OCI-LY1 (cell line): Measurements from ENCODE around the gene UGCG.

Source experiments
- EZH2 ChIP-seq: fragments of 200-600 bp; sonication (generic), shearing (Covaris generic); IDR thresholded peaks from 2 replicates; pipeline ENCODE4 v1.8.0; 2017; ENCODE audit warnings: borderline replicate concordance, mixed run types, mild to moderate bottlenecking, antibody characterized with exemption, low read length, moderate library complexity, mixed read lengths
- TF ChIP-seq, protein P1 (sequence below): fragments of 200-600 bp; sonication (generic), shearing (Covaris generic); IDR thresholded peaks from 2 replicates; pipeline ENCODE4 v1.5.1; 2017; ENCODE audit warnings: mild to moderate bottlenecking, antibody characterized with exemption, low read length, moderate library complexity, mixed read lengths

DNA sequence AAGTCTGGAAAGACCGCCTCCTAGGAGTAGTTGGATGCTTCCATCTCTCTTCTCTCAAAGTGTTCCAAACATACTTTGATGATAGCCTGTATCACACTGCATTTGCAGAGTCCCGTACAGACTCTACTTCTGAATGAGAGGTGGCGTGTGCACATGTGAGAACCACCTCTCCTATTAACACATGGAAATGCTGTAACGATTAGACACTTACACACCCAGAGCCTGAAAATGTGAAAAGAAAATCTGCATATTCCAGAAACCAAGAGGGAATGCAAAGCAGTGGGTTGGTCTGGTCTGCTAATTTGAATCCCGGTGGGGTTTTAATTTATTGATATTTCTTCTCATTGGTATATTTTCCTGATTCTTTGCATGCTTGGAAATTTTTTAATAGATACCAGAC is 10.5 kb downstream of the UGCG start:
- TF ChIP-seq, protein P1, sequence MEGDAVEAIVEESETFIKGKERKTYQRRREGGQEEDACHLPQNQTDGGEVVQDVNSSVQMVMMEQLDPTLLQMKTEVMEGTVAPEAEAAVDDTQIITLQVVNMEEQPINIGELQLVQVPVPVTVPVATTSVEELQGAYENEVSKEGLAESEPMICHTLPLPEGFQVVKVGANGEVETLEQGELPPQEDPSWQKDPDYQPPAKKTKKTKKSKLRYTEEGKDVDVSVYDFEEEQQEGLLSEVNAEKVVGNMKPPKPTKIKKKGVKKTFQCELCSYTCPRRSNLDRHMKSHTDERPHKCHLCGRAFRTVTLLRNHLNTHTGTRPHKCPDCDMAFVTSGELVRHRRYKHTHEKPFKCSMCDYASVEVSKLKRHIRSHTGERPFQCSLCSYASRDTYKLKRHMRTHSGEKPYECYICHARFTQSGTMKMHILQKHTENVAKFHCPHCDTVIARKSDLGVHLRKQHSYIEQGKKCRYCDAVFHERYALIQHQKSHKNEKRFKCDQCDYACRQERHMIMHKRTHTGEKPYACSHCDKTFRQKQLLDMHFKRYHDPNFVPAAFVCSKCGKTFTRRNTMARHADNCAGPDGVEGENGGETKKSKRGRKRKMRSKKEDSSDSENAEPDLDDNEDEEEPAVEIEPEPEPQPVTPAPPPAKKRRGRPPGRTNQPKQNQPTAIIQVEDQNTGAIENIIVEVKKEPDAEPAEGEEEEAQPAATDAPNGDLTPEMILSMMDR: no peak
- no peak for TF ChIP-seq EZH2
